GM23248 (cell line): ENCODE results near the gene LMAN2.

ENCODE experiments used
- EZH2 ChIP-seq: fragments of 200-600 bp; sonication (generic); IDR thresholded peaks from 2 replicates; pipeline ENCODE4 v1.6.1; 2018; ENCODE audit warnings: antibody characterized with exemption, mild to moderate bottlenecking; ENCODE audit not compliant: insufficient read depth, poor library complexity, severe bottlenecking
- EZH2phosphoT487 ChIP-seq: fragments of 200-600 bp; sonication (generic); IDR thresholded peaks from 2 replicates; pipeline ENCODE4 v1.6.1; 2018; ENCODE audit warnings: antibody characterized with exemption, moderate library complexity, mild to moderate bottlenecking, low read depth; ENCODE audit not compliant: insufficient read depth

DNA sequence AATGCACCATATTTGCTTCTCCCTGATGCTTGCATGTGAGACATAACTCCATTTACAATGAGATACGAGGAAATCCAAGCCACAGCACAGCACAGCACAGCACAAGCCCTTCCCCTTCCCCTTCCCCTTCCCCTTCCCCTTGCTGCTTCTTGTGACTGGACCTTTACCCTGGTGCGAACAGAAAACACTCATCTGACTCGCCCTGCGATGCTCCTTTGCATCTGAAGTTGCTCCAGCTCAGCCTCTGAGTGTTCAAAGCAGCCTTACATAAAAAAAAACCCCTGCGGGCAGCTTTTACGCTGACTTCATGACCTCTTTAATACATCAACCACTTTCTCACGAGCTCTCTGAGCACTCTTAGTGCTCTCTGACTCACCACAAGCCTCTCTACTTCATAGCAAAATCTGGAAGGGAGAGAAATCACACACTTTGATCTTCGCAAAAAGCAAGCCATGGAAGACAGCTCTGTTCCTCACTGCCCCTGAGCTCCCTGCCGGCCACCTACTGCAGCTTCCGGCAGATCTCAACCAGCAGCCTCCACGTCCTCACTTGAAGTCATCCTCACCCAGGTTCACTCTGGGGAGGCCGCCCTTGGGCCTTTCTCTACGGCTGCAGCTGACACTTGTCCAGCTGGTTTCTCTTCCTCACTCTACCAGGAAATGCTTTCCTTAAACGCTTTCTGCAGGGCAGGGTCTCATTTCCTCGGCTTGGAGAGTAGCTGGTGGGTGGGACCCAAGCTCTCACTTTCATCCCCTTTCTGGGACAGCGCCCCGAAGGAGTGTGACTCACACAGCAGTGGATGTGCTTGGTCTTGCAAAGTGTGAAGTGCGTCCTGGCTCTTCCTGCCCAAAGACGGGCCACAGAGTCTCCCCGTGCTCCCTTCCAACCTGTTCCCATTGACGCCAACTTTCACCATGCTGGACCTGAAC, 38.0 kb upstream of the LMAN2 start:
- TF ChIP-seq EZH2 (no peak), EZH2phosphoT487 (no peak)
